GM12878 (cell line): Measurements from ENCODE around the gene SERTAD2. TPM values are rescaled to one million over a fixed set of nuclear protein-coding genes. Genes with fewer than 3 reads are reported as not detected.

ENCODE experiments used
- ATAC-seq: fragments of 200-7000 bp; cut with Tn5 transposase; 3 replicates; pipeline ENCODE4 v1.9.1; 2020; ENCODE audit warnings: mild to moderate bottlenecking, moderate library complexity
- BruUV-seq: library from RNA; stranded (reverse); fragments of 400-500 nt; replicated peaks from 2 replicates; lab custom pipeline; 2021; lab: Mats Ljungman, UMichigan
- CTCF ChIA-PET: fragments of 300-600 bp; sonication (Branson Sonifier 250); formaldehyde crosslinking; extraction: SDS; loops from one replicate; lab custom pipeline; 2021; ENCODE audit warnings: inconsistent platforms; lab: Yijun Ruan, JAX
- POLR2A ChIA-PET: fragments of 350-600 bp; formaldehyde crosslinking; extraction: SDS; loops from one replicate; lab custom pipeline; 2021; ENCODE audit warnings: inconsistent platforms; lab: Charles Lee
- RAD21 ChIA-PET: fragments of 300-600 bp; sonication (Branson Sonifier 250); formaldehyde crosslinking; loops from one replicate; lab custom pipeline; 2023; ENCODE audit warnings: antibody characterized with exemption; ENCODE audit not compliant: unreplicated experiment; lab: Charles Lee
- SMC1A ChIA-PET: fragments of 300-600 bp; sonication (Branson Sonifier 250); formaldehyde crosslinking; loops from one replicate; lab custom pipeline; 2023; ENCODE audit not compliant: unreplicated experiment, uncharacterized antibody; lab: Charles Lee
- DNase-seq: peaks from one replicate; pipeline ENCODE4 v3.0.0-alpha.2; 2011; ENCODE audit warnings: low read depth, low spot score
- FAIRE-seq: peaks from 3 replicates; lab custom pipeline; 2011; peaks lifted over from hg19 to GRCh38; lab: Jason Lieb, UNC
- H2AFZ ChIP-seq: 2 replicates; pipeline ENCODE4 v1.6.0; 2011; ENCODE audit warnings: low read depth, low read length, control low read depth; ENCODE audit not compliant: control insufficient read depth
- H3K27ac ChIP-seq: 2 replicates; pipeline ENCODE4 v1.5.1; 2011; ENCODE audit warnings: control low read depth; ENCODE audit not compliant: control insufficient read depth, insufficient read depth
- H3K27me3 ChIP-seq, 2 experiments: replicated peaks in 1 of 2; 2 replicates each; pipeline versions ENCODE4 v1.6.0 to v1.6.1; 2011; ENCODE audit warnings: low read length in 1 of 2; ENCODE audit not compliant: control insufficient read depth in 2 of 2, insufficient read depth in 2 of 2
- H3K36me3 ChIP-seq, 2 experiments: 2 replicates each; pipeline ENCODE4 v1.5.1; 2011; ENCODE audit warnings: low read length in 1 of 2; ENCODE audit not compliant: control insufficient read depth in 2 of 2, insufficient read depth in 2 of 2
- H3K4me1 ChIP-seq: 2 replicates; pipeline ENCODE4 v1.6.1; 2011; ENCODE audit warnings: mild to moderate bottlenecking, low read length, moderate library complexity, mixed read lengths; ENCODE audit not compliant: control insufficient read depth, insufficient read depth
- H3K4me2 ChIP-seq: 2 replicates; pipeline ENCODE4 v1.6.0; 2011; ENCODE audit warnings: control low read depth; ENCODE audit not compliant: control insufficient read depth, insufficient read depth
- H3K4me3 ChIP-seq: fragments of 200-600 bp; sonication (generic); 2 replicates; pipeline ENCODE4 v1.5.1; 2016
- H3K79me2 ChIP-seq: 2 replicates; pipeline ENCODE4 v1.6.0; 2011; ENCODE audit warnings: low read length; ENCODE audit not compliant: control insufficient read depth, insufficient read depth
- H3K9ac ChIP-seq: 2 replicates; pipeline ENCODE4 v1.8.0; 2011; ENCODE audit warnings: low read length, control low read depth, mixed read lengths; ENCODE audit not compliant: control insufficient read depth, insufficient read depth
- H3K9me3 ChIP-seq: replicated peaks from 3 replicates; pipeline ENCODE4 v1.5.1; 2011; ENCODE audit warnings: mild to moderate bottlenecking, low read length; ENCODE audit not compliant: control insufficient read depth, insufficient read depth
- H4K20me1 ChIP-seq: 2 replicates; pipeline ENCODE4 v1.6.0; 2011; ENCODE audit not compliant: control insufficient read depth, insufficient read depth
- ASH2L ChIP-seq: fragments of 300-600, 200-600 bp; sonication (generic); IDR thresholded peaks from 2 replicates; pipeline ENCODE4 v1.6.1; 2017; ENCODE audit warnings: low read depth, mild to moderate bottlenecking, borderline replicate concordance
- BCL11A ChIP-seq: IDR thresholded peaks from 2 replicates; pipeline ENCODE4 v1.6.1; 2011; ENCODE audit warnings: low read depth, low read length
- CBFB ChIP-seq: IDR thresholded peaks from 2 replicates; pipeline ENCODE4 v1.6.1; 2016; ENCODE audit warnings: antibody characterized with exemption, low read depth
- EP300 ChIP-seq, 2 experiments: fragments of 150-350 bp in 1 of 2; IDR thresholded peaks; 2 replicates each; pipeline ENCODE4 v1.6.1; 2011 to 2012; ENCODE audit warnings: low read depth in 2 of 2, low read length in 2 of 2, borderline replicate concordance in 1 of 2, improper control_type of control experiment in 1 of 2, inconsistent platforms in 1 of 2; ENCODE audit not compliant: control insufficient read depth in 1 of 2
- HDGF ChIP-seq: fragments of 450-650 bp; IDR thresholded peaks from 2 replicates; pipeline ENCODE4 v1.6.1; 2016; ENCODE audit warnings: antibody characterized with exemption
- NR2C1 ChIP-seq: fragments of 450-650 bp; IDR thresholded peaks from 2 replicates; pipeline ENCODE4 v1.6.1; 2017; ENCODE audit warnings: antibody characterized with exemption, mild to moderate bottlenecking, moderate library complexity
- POLR2AphosphoS5 ChIP-seq: IDR thresholded peaks from 2 replicates; pipeline ENCODE4 v1.6.1; 2011; ENCODE audit warnings: mild to moderate bottlenecking, low read length, inconsistent platforms
- RUNX3 ChIP-seq: IDR thresholded peaks from 2 replicates; pipeline ENCODE4 v1.6.1; 2012; ENCODE audit warnings: low read length, inconsistent platforms
- SMAD1 ChIP-seq: fragments of 450-650 bp; IDR thresholded peaks from 2 replicates; pipeline ENCODE4 v1.6.1; 2018; ENCODE audit warnings: mild to moderate bottlenecking, low read depth; ENCODE audit not compliant: partially characterized antibody
- SPI1 ChIP-seq: IDR thresholded peaks from 2 replicates; pipeline ENCODE4 v1.6.1; 2011; ENCODE audit warnings: low read depth, mild to moderate bottlenecking, low read length, moderate library complexity, borderline replicate concordance; ENCODE audit not compliant: insufficient read depth
- ZNF384 ChIP-seq: IDR thresholded peaks from 2 replicates; pipeline ENCODE4 v1.6.1; 2012; ENCODE audit warnings: low read depth, mild to moderate bottlenecking, low read length, improper control_type of control experiment, borderline replicate concordance
- WGBS: methylation state at CpG from one replicate; pipeline ENCODE4 v1.1.6; 2016; ENCODE audit warnings: low lambda C conversion rate; ENCODE audit not compliant: insufficient replicate concordance, insufficient coverage; ENCODE audit errors: missing lambda C conversion rate; 5-methylcytosine and 5-hydroxymethylcytosine counted together
- in situ Hi-C: fragments of 300-500 bp; cut with MboI; formaldehyde crosslinking; loops from 9 replicates; pipeline ENCODE4 v1.14.3; 2018; ENCODE audit warnings: mixed read lengths
- intact Hi-C: fragments of 100-400 bp; cut with micrococcal nuclease; formaldehyde crosslinking; loops from one replicate; pipeline ENCODE4 v1.14.2; 2022; ENCODE audit not compliant: unreplicated experiment
- polyA plus RNA-seq, 11 experiments: library from polyadenylated mRNA; depleted of rRNA in 4 of 11; unstranded in 6 of 11; stranded (reverse) in 5 of 11; fragments of >200 nt; fragmentation: Nextera tagmentation in 4 of 11; fragmentation: Illumina TruSeq in 1 of 11; extraction: Ambion mirVana in 4 of 11; extraction: Trizol in 1 of 11; gene quantifications; 1 replicate in 1 of 11; 2 replicates in 10 of 11; pipeline versions ENCODE4 v1.2.1 to v1.2.3, GENCODE V29; 2011 to 2016; ENCODE audit warnings: inconsistent platforms in 2 of 11, missing spikeins in 2 of 11, low read depth in 1 of 11
- total RNA-seq, 4 experiments: library from RNA; depleted of rRNA in 3 of 4; stranded (reverse); fragments of >200 nt in 3 of 4; fragmentation: Illumina TruSeq in 1 of 4; extraction: Trizol in 1 of 4; gene quantifications; 2 replicates each; pipeline versions ENCODE4 v1.2.1 to v1.2.3, GENCODE V29; 2013 to 2021
- TF ChIP-seq, protein P1 (sequence below): fragments of 450-650 bp; IDR thresholded peaks from 2 replicates; pipeline ENCODE4 v1.6.1; 2017; ENCODE audit warnings: mild to moderate bottlenecking, moderate library complexity
- TF ChIP-seq, protein P2 (sequence below): IDR thresholded peaks from 2 replicates; pipeline ENCODE4 v1.6.1; 2011; ENCODE audit warnings: low read depth, low read length, improper control_type of control experiment, borderline replicate concordance
- TF ChIP-seq, protein P3 (sequence below): fragments of 450-650 bp; IDR thresholded peaks from 2 replicates; pipeline ENCODE4 v1.6.1; 2017; ENCODE audit warnings: low read depth, mild to moderate bottlenecking, moderate library complexity
- TF ChIP-seq, protein P4 (sequence below): fragments of 450-650 bp; IDR thresholded peaks from 2 replicates; pipeline ENCODE4 v1.6.1; 2017; ENCODE audit warnings: borderline replicate concordance

The SERTAD2 gene
- total and polyA plus RNA-seq, 10 of the 15 experiments (the other 5 are each of a cell fraction or from before 2014, with no cell fraction given), result 7.9 to 28.7 (median 20.1) TPM

DNA sequence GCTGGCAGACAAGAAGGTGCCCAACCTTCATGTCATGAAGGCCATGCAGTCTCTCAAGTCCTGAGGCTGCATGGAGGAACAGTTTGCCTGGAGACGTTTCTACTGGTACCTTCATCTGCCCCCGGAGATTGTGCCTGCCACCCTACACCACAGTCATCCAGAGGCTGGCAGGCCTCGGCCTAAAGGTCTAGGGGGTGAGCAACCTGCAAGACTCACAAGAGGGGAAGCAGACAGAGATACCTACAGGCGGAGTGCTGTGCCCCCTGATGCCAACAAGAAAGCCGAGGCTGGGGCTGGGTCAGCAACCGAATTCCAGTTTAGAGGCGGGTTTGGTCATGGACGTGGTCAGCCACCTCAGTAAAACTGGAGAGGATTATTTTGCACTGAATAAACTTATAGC lies 12.0 kb upstream of the SERTAD2 start:
- no TSS peak for BruUV-seq
- FAIRE-seq (no peak), ATAC-seq (no peak), DNase-seq (no peak)
- Histone ChIP-seq H3K4me2 (no peak overlapping the region), H3K4me3 (no peak overlapping the region), H3K27ac (no peak overlapping the region), H2AFZ (no peak overlapping the region), H3K79me2 (peaks cover 3% of the 10 kb centered on the region), H4K20me1 (no peaks in the 10 kb centered on the region), H3K9me3 (no peaks in the 10 kb centered on the region), H3K36me3 (no peaks in the 10 kb centered on the region), H3K27me3 (no peaks in the 10 kb centered on the region), H3K4me1 (peaks cover 24% of the 10 kb centered on the region), H3K9ac (no peak overlapping the region)
- WGBS, result 84% methylated on average over 8 of the region's 8 CpGs
- CTCF ChIA-PET, result interaction anchor here (1.6 to 10.5 kb wide), 4 partner anchors 10 to 82 kb away, joined by 5 to 154 read pairs (median 8); partner anchors contain the start of gene SERTAD2
- no peak for TF ChIP-seq BCL11A
- TF ChIP-seq HDGF, result no peak
- no peak for TF ChIP-seq POLR2AphosphoS5
- no peak for TF ChIP-seq SMAD1
- no peak for TF ChIP-seq SPI1
- no peak for TF ChIP-seq RUNX3
- TF ChIP-seq, protein P1, sequence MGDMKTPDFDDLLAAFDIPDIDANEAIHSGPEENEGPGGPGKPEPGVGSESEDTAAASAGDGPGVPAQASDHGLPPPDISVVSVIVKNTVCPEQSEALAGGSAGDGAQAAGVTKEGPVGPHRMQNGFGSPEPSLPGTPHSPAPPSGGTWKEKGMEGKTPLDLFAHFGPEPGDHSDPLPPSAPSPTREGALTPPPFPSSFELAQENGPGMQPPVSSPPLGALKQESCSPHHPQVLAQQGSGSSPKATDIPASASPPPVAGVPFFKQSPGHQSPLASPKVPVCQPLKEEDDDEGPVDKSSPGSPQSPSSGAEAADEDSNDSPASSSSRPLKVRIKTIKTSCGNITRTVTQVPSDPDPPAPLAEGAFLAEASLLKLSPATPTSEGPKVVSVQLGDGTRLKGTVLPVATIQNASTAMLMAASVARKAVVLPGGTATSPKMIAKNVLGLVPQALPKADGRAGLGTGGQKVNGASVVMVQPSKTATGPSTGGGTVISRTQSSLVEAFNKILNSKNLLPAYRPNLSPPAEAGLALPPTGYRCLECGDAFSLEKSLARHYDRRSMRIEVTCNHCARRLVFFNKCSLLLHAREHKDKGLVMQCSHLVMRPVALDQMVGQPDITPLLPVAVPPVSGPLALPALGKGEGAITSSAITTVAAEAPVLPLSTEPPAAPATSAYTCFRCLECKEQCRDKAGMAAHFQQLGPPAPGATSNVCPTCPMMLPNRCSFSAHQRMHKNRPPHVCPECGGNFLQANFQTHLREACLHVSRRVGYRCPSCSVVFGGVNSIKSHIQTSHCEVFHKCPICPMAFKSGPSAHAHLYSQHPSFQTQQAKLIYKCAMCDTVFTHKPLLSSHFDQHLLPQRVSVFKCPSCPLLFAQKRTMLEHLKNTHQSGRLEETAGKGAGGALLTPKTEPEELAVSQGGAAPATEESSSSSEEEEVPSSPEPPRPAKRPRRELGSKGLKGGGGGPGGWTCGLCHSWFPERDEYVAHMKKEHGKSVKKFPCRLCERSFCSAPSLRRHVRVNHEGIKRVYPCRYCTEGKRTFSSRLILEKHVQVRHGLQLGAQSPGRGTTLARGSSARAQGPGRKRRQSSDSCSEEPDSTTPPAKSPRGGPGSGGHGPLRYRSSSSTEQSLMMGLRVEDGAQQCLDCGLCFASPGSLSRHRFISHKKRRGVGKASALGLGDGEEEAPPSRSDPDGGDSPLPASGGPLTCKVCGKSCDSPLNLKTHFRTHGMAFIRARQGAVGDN, result no peak
- TF ChIP-seq ASH2L, result no peak
- TF ChIP-seq ZNF384, result no peak
- TF ChIP-seq NR2C1, result no peak
- TF ChIP-seq, protein P2, sequence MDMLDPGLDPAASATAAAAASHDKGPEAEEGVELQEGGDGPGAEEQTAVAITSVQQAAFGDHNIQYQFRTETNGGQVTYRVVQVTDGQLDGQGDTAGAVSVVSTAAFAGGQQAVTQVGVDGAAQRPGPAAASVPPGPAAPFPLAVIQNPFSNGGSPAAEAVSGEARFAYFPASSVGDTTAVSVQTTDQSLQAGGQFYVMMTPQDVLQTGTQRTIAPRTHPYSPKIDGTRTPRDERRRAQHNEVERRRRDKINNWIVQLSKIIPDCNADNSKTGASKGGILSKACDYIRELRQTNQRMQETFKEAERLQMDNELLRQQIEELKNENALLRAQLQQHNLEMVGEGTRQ, result no peak
- TF ChIP-seq EP300 (IDR thresholded peaks at IDR 0.05; ENCODE audit: borderline replicate concordance in 1 of 2, control insufficient read depth in 1 of 2, low read depth in 2 of 2, low read length in 2 of 2), result no peak
- no peak for TF ChIP-seq CBFB
- TF ChIP-seq, protein P3, sequence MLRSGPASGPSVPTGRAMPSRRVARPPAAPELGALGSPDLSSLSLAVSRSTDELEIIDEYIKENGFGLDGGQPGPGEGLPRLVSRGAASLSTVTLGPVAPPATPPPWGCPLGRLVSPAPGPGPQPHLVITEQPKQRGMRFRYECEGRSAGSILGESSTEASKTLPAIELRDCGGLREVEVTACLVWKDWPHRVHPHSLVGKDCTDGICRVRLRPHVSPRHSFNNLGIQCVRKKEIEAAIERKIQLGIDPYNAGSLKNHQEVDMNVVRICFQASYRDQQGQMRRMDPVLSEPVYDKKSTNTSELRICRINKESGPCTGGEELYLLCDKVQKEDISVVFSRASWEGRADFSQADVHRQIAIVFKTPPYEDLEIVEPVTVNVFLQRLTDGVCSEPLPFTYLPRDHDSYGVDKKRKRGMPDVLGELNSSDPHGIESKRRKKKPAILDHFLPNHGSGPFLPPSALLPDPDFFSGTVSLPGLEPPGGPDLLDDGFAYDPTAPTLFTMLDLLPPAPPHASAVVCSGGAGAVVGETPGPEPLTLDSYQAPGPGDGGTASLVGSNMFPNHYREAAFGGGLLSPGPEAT, result no peak
- TF ChIP-seq, protein P4, sequence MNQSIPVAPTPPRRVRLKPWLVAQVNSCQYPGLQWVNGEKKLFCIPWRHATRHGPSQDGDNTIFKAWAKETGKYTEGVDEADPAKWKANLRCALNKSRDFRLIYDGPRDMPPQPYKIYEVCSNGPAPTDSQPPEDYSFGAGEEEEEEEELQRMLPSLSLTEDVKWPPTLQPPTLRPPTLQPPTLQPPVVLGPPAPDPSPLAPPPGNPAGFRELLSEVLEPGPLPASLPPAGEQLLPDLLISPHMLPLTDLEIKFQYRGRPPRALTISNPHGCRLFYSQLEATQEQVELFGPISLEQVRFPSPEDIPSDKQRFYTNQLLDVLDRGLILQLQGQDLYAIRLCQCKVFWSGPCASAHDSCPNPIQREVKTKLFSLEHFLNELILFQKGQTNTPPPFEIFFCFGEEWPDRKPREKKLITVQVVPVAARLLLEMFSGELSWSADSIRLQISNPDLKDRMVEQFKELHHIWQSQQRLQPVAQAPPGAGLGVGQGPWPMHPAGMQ, result no peak
- in situ Hi-C loops (no loop called here), intact Hi-C loops (no loop called here)
- RAD21 ChIA-PET, result interaction anchor here (0.8 to 12.0 kb wide), 2 partner anchors 16 to 21 kb away, joined by 3 to 221 read pairs; partner anchors contain the start of gene SERTAD2
- SMC1A ChIA-PET, result interaction anchor here (7.0 to 33.0 kb wide), 5 partner anchors 9 to 73 kb away, joined by 36 to 945 read pairs (median 144); partner anchors contain the start of gene SERTAD2
- POLR2A ChIA-PET, result interaction anchor here (1.3 to 9.0 kb wide), 4 partner anchors 9 to 31 kb away, joined by 6 to 120 read pairs (median 13); partner anchors contain the start of gene SERTAD2
